Brain microvascular endothelial cell (primary cell): ENCODE results near the gene PHF3.

Experiments used
- DNase-seq: peaks from one replicate; pipeline ENCODE4 v3.0.0-alpha.2; 2020
- H3K27ac ChIP-seq: fragments of 250-450 bp; sonication (Bioruptor Pico); 2 replicates; pipeline ENCODE4 v1.5.1; 2020; ENCODE audit warnings: mild to moderate bottlenecking, moderate library complexity
- H3K27me3 ChIP-seq: fragments of 250-450 bp; sonication (Bioruptor Pico); replicated peaks from 2 replicates; pipeline ENCODE4 v1.5.1; 2020; ENCODE audit warnings: mild to moderate bottlenecking
- H3K36me3 ChIP-seq: fragments of 250-450 bp; sonication (Bioruptor Pico); replicated peaks from 2 replicates; pipeline ENCODE4 v1.5.1; 2020; ENCODE audit warnings: mild to moderate bottlenecking
- H3K4me3 ChIP-seq: 2 replicates; pipeline ENCODE4 v1.5.1; 2011; ENCODE audit warnings: low read depth, mild to moderate bottlenecking, control low read depth, low read length, moderate library complexity
- in situ Hi-C: cut with HindIII; loops from 2 replicates; pipeline ENCODE4 v1.10.0; 2017; ENCODE audit warnings: low sequenced_read_pairs, low pct_ligation_motif_present
- TF ChIP-seq, protein P1 (sequence below): IDR thresholded peaks from 2 replicates; pipeline ENCODE4 v1.5.1; 2011; ENCODE audit warnings: low read depth, mild to moderate bottlenecking, moderate library complexity, low read length, control low read depth, inconsistent platforms; ENCODE audit errors: missing control alignments

PHF3 gene

GRCh38 chr6:63672582-63673129, 37.1 kb downstream of the PHF3 start:
- H3K36me3 ChIP-seq, result no peaks in the 10 kb centered on the region
- TF ChIP-seq, protein P1, sequence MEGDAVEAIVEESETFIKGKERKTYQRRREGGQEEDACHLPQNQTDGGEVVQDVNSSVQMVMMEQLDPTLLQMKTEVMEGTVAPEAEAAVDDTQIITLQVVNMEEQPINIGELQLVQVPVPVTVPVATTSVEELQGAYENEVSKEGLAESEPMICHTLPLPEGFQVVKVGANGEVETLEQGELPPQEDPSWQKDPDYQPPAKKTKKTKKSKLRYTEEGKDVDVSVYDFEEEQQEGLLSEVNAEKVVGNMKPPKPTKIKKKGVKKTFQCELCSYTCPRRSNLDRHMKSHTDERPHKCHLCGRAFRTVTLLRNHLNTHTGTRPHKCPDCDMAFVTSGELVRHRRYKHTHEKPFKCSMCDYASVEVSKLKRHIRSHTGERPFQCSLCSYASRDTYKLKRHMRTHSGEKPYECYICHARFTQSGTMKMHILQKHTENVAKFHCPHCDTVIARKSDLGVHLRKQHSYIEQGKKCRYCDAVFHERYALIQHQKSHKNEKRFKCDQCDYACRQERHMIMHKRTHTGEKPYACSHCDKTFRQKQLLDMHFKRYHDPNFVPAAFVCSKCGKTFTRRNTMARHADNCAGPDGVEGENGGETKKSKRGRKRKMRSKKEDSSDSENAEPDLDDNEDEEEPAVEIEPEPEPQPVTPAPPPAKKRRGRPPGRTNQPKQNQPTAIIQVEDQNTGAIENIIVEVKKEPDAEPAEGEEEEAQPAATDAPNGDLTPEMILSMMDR, result no peak
- no peak overlapping the region for H3K4me3 ChIP-seq
- no peak for DNase-seq
- in situ Hi-C loops, result no loop called here
- no peak overlapping the region for H3K27ac ChIP-seq
- no peaks in the 10 kb centered on the region for H3K27me3 ChIP-seq

GRCh38 chr6:63673692-63674091, 38.1 kb downstream of the PHF3 start:
- Histone ChIP-seq H3K4me3 (no peak overlapping the region), H3K27me3 (no peaks in the 10 kb centered on the region), H3K27ac (no peak overlapping the region), H3K36me3 (no peaks in the 10 kb centered on the region)
- no peak for DNase-seq
- TF ChIP-seq, protein P1, result no peak
- in situ Hi-C loops, result no loop called here

- H3K36me3 ChIP-seq, result no peaks in the 10 kb centered on the region
- in situ Hi-C loops, result no loop called here
- TF ChIP-seq, protein P1, result no peak
- no peak for DNase-seq
- H3K27ac ChIP-seq, result no peak overlapping the region
- H3K27me3 ChIP-seq, result no peaks in the 10 kb centered on the region
- H3K4me3 ChIP-seq, result no peak overlapping the region
These were observed 39.0 kb downstream of the PHF3 start for GRCh38 chr6:63674635-63675034.

DNA sequence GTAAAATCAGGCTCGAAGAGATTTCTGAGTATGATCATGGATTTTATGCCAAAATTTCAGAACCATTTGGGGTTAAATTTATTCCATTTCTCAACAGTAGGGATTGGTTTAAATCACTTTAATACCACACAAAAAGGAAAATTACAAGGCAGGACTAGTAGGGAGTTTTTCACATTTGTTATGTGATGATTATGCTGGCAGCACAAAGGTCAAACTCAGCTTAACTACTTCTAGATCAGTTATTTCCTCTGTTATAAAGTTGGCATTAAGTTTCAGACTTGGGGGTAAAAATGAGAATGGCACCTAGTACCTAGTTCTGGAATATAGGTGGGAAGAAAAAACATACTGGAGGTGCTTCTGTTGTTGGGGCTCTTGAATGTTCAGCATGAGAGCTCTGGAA, 39.5 kb downstream of the PHF3 start:
- Histone ChIP-seq H3K27ac (no peak overlapping the region), H3K4me3 (no peak overlapping the region), H3K36me3 (no peaks in the 10 kb centered on the region), H3K27me3 (no peaks in the 10 kb centered on the region)
- DNase-seq, result no peak
- in situ Hi-C loops, result no loop called here
- TF ChIP-seq, protein P1, result no peak

- no peak overlapping the region for H3K27ac ChIP-seq
- no peak overlapping the region for H3K4me3 ChIP-seq
- no peaks in the 10 kb centered on the region for H3K27me3 ChIP-seq
- no peaks in the 10 kb centered on the region for H3K36me3 ChIP-seq
- no peak for DNase-seq
- TF ChIP-seq, protein P1, result no peak
- in situ Hi-C loops, result no loop called here
These were observed 41.0 kb downstream of the PHF3 start for GRCh38 chr6:63676412-63677114.

- no peak overlapping the region for H3K4me3 ChIP-seq
- in situ Hi-C loops, result no loop called here
- no peak for DNase-seq
- H3K36me3 ChIP-seq, result no peaks in the 10 kb centered on the region
- TF ChIP-seq, protein P1, result no peak
- no peaks in the 10 kb centered on the region for H3K27me3 ChIP-seq
- no peak overlapping the region for H3K27ac ChIP-seq
These were observed 41.7 kb downstream of the PHF3 start for GRCh38 chr6:63677282-63677681.
